Brain pericyte (primary cell): ENCODE measurements around the gene VIPR1.

Experiments used
- DNase-seq: peaks from one replicate; pipeline ENCODE4 v3.0.0-alpha.2; 2012; ENCODE audit warnings: low read depth, low spot score

The VIPR1 gene

DNA sequence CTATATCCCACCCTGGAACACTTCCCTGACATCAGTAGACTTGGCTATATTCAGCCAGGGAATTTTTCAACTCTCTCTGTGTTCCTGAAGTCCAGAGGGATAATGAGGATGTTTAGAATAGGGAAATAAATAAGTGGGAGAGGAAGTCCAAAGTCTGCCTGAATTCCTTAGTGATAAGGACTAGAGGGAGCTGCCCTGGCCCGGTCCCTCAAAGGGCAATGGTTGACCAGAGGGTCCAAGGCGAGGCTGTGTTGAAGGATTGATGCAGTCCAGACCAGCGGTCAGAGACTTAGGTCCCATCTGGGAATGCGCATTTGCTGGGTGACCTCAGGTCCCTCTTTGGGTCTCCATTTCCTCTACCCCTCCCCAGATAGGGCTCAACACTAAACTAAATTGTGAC lies 7.9 kb downstream of the VIPR1 start:
- no peak for DNase-seq

DNA sequence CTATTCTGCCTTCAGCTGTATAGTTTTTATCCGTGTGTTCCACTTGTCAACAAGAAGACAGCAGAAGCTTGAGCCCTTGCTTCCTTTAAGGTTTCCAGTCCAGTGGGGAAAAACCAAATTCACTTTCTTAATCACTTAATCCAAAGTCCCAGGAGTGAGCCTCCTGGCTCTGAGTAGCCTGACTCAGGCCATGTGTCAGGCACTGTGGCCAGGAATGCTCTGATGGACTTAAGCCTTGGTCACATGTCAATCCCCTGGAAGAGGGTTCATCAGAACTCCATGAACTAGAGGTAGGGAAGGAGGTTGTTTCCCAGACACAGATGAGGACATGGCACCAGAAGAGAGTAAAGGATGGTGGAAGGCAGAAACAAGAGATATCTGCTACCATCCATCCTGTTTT lies 8.8 kb downstream of the VIPR1 start:
- DNase-seq, result no peak

DNA sequence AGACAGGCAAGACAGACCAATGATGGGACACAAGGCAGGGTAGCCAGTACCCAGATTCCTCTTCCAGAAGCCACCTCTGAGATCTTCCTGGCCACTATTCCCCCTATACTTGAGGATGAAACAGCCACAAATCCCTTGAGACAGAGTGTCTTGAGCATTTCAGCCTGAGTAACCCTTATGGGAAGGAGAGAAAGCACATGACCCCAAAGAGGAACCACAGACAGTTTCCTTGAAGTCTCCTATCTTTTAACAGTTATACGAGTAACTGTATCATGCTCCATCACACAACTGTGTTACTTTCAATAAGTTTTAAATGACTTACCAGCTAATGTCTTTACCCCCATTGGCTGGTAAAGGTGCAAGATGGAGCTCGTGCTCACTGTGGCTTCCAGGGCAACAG lies 9.3 kb downstream of the VIPR1 start:
- no peak for DNase-seq

DNA sequence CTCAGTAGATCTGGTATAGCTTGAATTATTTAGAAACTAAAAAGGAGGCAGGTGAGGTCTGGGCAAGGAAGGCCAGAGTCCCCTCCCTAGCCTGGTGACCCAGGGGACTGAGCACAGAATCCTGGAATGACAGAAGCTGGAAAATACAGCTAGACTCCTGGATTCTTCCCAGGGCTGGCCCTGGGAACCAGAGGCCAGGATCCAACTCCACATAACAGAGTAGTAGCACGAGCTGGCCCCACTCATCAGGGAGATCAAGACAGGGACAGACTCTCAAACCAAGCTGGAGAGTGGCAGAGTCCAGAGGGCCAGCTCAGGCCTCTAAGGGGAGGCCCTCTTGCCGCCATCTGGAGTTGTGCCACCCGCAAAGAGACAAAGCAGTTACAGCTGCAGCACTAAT lies 10.7 kb downstream of the VIPR1 start:
- no peak for DNase-seq

DNA sequence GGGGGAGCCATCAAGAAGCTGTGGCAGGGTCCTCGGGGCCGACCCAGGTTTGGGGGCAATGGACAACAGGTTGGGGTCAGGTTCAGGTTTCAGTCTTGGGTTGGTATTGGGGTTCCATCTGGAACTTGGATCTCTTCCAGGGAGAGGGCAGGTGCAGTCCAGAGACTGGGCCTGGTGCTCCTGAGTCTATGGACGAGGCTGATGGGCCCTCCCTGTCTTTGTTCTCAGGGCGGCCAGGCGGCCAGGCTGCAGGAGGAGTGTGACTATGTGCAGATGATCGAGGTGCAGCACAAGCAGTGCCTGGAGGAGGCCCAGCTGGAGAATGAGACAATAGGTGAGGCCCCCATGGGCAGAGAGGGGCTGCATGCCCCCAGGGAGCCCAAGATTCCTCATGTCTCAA lies 11.1 kb downstream of the VIPR1 start:
- no peak for DNase-seq

DNA sequence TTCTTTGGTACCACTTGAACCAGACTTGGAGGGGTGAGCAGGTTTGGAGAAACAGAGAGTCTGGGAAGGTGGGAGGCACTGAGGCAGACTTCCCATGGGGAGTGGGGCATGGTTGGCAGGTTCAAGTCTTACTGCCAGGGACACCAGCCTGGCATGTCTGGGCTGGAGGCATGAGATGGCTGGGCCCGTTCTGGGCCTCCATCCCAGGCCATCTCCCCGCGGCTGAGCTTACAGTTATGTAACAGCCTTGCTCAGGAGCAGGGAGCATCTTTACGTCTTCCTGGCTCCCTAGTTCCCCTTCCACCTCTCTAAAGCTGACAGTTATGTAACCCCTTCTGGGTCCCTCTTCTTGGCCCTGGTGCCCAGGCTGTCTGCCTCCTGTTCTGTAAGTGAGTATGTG lies 12.4 kb downstream of the VIPR1 start:
- no peak for DNase-seq

DNA sequence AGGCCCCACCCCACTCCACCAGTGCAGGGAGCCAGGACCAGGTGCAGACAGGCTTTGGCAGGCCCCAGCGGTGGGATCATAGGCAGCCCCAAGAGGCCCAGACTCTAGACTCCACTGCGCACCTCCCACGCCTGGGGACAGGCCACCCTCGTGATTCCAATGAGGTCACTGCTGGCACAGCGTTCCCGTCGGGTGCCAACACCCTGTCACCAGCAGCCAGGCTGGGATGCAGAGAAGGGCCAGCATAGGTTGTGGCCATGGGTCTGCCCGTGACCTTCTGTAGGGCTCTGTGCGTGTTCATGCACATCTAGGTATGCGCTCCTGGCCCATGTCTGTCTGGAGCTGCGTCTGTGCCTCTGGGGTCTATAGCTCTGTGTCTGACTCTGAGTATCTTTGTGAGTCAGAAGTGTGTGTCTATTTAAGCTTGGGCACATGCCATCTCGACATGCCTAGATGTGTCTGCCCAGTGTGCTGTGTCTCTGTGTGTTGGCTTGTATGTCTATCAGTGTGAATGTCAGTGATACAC lies 13.0 kb downstream of the VIPR1 start:
- DNase-seq, result no peak

DNA sequence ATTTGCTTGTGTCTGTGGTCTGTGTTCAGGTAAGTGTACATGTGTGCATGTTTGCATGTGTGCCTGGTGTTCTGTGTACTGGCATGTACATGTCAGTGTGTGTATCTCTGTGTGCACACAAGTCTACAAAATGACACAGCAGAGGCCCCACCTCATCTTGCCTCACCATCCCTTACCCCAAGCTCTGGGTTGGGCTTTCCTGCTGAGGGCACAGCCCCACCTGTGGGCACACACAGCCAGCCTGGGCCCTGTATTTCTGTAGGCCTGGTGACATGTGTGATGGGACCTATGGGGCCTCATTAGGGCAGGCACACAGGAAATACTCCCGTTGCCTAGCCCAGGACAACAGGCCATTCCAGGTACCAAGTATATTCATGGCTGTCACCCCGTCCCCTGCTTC lies 13.5 kb downstream of the VIPR1 start:
- no peak for DNase-seq

DNA sequence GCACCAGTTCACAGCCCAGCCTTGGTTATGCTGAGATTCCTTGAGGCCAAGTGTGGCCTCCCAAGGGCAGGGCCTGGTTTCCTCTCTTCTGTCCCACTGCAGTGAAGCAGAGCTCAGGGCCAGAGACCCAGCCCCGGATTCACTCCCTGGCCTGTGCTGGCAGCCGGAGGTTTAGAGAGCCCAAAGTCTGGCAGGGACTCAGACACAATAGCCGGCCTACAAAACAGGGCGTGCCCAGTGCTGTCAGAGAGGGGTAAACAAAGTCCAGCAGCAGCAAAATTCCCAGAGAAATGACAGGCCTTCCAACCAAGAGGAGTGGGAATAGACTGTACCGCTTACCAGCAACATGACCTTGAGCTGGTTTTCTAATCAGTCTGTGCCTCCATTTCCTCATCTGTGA lies 14.0 kb downstream of the VIPR1 start:
- DNase-seq, result no peak

DNA sequence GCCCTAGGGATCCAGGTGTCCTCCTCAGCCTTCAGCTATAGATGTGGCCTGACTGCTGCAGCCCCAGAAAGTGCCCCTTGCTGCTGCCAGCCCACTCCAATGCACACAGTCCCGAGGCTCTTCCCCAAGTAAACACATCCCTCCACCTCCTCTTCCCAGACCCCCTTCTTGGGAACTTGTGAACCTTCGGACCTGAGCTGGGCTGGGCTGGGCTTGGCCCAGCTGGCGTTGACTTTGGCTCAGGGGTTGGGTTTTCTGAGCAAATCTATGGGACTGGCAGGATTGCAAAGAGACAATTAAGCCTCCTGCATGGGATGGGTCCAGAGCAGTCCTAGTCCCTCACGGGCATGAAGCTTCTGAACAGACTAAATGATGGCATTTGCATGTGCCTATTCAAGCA lies 14.7 kb downstream of the VIPR1 start:
- DNase-seq, result no peak

DNA sequence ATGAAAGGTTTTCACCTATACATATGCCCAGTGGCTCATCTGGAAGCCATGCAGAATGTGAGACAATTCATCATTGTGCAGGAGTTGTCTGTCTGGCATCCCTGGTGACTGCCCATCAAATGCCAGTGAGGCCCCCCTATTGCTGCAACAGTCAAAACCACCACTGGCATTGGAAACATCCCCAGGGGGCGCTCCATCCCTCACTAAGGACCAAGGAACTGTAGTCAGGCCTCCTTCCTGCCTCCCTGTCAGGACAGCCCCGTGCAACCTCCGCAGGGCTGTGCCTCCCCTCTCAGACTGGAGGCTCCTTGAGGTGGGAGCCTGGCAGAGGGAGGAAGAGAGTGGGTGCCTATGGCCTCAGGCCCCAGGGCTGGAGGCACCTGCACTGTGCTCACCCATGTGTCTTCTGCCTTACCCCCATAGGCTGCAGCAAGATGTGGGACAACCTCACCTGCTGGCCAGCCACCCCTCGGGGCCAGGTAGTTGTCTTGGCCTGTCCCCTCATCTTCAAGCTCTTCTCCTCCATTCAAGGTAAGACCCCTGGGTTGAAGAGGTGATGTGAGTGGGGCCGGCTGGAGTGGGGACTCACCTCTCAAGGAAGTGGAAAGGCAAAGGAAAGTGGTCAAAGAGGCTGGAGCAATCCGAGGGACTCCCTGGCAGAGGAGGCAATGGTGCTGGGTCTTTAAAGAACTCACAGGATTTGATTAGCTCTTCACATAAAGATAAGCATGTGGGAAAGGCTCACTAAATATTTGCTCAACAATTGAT lies 16.5 kb downstream of the VIPR1 start:
- DNase-seq, result no peak

DNA sequence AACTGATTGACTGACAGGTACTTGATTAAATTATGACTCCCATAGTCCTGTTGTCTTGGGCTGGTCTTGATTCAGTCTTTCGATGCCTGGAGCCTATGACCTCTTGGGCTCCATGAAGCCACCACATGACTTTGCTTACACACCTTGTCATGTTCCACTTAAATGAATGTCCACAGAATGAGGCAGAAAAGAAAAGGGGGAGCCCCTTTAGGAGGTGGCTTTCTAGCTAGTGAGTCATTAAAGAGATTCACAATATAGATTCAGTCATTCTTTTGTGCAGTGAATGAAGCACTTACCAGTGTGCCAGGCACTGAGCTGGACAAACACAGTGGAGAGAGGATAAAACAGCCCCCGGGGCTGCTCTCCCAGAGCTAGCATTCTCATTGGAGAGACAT lies 17.1 kb downstream of the VIPR1 start:
- no peak for DNase-seq

DNA sequence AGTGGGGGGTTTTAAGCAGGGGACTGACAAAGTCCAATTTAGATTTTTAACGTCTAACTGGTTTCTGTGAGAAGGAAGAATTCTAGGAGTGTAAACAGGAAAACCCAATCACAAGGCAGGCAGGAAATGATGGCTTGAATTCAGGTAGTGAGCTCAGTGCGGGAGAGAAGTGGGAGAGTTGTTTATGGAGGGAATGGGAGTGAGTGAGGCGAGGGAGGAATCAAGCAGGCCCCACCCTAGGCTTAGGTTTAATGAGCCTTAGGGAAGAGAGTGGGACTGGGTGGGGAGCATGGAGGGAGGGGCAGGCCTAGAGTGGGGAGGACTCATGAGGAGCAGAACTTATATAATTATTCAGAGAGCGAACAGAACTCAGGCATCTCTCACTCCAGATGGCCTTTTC lies 17.9 kb downstream of the VIPR1 start:
- no peak for DNase-seq

DNA sequence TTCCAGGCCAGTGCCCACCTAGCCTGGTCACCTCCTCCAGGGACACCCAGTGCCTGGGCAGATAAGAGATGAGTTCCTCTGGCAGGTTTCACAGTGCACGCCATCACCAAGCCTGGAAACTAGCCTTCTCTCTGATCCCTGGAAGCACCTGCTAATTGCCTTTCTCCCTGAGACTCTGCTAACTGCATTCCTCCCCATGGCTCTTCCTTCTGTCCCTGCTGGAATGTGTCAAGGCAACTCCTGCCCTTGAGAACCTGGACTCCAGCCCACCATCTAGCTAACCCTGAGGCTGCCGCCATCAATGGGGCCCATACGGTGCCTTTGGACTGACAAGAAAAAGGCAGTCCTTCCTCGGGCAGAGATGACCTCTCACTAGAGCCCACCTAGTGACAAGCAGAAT lies 18.5 kb downstream of the VIPR1 start:
- DNase-seq, result no peak

DNA sequence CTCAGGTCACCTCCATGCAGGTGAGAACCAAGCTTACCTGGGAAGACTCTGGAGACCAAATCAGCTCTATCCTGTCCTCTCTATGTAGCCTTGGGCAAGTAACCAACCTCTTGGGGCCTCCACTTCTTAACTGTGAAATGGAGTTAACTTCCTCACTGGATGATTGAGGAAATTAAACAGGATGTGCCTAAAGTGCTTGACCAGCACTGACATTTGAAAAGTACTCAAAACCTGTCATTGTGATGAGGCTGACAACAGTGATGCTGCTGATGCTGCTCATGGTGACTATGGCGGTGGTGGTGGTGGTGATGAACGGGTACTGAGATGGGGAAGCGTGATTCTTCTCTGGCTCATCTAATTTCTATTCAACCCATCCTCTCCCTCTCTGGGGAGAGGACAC lies 22.3 kb downstream of the VIPR1 start:
- DNase-seq, result no peak

DNA sequence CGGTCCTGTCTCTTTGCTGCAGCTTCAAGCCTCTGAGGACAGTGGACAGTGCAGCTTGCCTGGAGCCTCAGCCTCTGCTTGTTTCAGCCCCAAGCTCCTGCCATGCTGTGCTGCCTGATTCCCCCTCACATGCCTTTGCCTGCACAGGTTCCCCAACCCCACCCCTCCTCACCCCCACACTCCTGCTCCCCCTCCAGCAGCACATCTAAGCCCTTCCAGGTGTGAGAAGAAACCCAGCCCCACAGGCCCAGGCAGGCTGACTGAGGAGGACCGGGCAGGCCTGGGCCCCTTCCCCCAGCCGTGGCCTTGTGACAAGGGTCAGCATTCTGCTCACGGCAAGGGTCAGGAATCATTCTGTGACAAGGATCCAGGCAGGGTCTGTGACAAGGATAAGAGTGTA lies 22.8 kb downstream of the VIPR1 start:
- DNase-seq, result no peak

DNA sequence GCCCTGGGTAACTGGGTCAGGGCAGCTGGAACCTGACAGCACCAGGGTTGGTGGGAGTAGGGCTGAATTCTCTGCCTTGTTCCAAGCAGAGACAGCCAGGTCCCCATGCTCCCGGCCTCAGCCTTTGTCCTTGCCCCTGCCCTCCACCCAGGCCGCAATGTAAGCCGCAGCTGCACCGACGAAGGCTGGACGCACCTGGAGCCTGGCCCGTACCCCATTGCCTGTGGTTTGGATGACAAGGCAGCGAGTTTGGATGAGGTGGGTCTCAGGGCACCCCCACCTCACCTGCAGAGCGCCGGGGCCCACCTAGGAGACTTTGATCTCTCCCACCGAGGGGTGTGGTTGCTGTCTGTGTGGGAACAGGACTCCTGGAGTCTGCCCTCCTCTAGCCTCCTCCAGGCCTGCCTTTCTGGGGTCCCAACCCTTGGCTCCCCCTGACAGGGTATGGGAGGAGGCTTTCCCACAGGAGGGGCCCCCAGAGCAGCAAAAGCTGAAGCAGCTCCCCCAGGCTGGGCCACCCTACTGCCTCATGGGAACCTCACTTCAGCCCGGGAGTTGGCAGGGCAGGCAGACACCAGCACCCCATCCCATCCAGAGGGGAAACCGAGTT lies 23.4 kb downstream of the VIPR1 start:
- no peak for DNase-seq

DNA sequence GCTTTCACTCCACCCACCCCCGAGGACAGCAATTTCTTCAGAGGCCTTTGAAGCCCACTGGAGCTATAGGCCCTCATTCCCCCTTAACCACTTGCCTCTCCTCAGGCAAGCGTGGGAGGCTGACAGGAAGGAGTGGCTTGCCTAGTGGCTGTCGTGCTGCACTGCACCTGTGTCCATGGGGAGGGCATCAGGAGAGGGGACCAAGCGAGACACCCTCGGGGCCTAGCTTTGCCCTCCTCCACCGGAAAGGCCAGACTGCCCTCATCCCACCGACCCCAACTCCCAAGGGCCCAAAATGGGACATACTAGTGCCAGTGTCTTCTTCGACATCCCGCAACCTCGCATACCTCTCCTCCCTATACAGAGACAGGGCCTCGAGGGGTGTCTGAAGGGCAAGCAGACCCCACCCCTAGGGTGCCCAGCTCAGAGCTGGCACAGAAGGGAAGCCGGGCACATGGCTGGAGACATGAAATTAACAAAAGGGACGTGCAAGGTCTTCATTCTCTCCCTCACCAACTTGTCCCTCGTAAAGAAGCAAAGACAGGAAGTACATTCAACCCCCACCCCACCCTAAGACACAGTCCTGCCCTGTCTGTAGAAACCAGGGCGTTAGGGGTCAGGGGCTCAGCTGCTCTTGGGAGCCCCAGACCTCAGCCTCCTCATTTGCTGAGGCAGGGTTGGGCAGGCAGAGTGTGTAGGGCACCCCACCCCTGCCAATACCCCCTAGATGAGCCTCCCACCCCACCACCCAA lies 24.3 kb downstream of the VIPR1 start:
- no peak for DNase-seq

DNA sequence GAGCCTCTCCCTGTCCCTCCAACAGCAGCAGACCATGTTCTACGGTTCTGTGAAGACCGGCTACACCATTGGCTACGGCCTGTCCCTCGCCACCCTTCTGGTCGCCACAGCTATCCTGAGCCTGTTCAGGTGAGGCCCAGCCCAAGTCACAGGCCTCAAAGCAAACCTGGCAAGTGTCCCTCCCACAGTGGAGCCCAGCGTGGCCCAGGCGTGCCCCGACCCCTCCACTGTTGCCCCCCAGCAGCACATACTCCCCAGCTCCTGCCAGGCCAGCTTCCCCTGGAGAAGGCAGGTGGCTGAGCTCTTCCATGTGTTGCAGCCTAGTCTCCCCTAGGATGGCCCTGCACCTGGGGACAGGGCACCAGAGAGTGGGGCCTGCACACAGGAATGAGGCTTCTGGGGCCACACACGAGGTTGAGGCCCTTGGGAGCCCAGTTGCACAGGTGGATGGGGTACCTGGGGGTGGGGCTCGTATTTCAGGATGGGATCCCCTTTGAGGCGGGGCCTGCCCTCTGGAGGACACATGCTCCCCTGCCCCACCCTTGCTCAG lies 25.0 kb downstream of the VIPR1 start:
- no peak for DNase-seq

DNA sequence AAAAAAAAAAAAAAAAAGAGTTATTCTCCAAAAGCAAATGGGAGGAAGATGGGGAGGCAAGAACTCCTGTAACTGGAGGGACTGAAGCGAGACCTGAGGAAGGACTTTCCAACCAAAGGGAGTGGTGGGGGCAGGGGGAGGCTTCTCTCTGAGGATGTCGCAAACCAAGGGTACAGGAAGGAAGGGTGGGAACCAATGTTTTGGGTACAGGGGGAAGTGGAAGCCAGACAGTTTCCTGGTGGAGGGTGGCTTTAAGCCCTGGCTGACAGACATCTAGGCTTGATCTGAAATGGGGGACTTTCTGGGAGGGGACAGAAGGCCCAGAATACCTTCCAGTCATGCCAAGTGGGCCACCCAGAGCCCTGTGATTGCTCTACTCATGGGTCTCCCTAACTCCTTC lies 27.0 kb downstream of the VIPR1 start:
- no peak for DNase-seq

DNA sequence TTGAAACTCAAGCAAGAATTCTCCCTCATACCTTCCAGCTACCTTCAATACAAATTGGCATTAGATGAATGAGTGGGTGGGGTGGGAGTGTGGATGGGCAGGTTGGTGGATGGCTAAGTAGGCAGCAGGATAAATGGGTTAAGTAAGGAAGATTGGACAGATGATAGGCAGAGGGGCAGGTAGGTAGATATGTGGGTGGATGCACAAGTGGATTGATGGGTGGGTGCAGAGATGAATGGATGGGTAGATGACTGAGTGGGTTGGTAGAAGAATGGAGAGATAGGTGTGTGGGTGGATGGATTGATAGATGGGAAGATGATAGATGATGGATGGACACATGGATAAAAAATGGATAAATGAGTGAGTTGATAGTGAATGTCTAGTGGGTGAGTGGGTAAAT lies 27.6 kb downstream of the VIPR1 start:
- DNase-seq, result no peak

DNA sequence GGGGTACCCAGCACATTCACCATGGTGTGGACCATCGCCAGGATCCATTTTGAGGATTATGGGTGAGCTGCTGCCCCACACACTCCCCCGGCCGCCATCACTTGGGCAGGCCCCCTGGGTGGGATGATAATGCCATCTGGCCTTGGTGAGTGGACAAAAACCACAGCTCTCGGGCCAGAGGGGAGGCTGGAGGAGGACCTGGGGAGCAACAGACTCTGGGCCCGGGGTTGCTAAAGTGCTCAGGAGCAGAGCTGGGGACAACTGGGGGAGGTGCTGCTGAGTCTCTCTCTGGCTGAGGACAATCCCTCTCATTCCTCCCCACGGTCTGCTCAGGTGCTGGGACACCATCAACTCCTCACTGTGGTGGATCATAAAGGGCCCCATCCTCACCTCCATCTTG lies 29.0 kb downstream of the VIPR1 start:
- no peak for DNase-seq

DNA sequence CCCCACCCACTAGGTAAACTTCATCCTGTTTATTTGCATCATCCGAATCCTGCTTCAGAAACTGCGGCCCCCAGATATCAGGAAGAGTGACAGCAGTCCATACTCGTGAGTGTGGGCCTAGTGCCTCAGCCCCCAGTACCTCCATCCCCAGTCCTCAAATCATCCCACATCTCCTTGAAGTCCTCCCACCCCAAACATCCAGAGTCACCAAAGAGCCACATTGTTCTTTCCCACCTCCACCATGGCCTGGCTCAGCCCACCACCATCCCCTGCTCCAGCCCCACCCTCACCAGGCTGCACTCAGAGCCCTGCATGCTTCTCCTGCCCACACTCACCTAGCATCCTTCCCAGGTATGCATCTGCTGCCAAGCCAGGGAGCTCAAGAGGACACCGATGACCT lies 29.8 kb downstream of the VIPR1 start:
- DNase-seq, result no peak
